Ectodermal cell (in vitro differentiated cells): ENCODE results near the gene ADGRA3.

Source experiments
- H3K27ac ChIP-seq: 2 replicates; pipeline ENCODE4 v1.7.0; 2013; ENCODE audit warnings: mild to moderate bottlenecking, low read depth, low read length; ENCODE audit not compliant: insufficient read depth, poor library complexity, severe bottlenecking
- H3K27me3 ChIP-seq: 2 replicates; pipeline ENCODE4 v1.7.0; 2013; ENCODE audit warnings: mild to moderate bottlenecking, low read length; ENCODE audit not compliant: insufficient read depth, control insufficient read depth, poor library complexity, severe bottlenecking
- H3K36me3 ChIP-seq: one replicate; pipeline ENCODE4 v1.7.0; 2013; ENCODE audit warnings: low read length; ENCODE audit not compliant: control insufficient read depth, insufficient read depth
- H3K4me1 ChIP-seq: one replicate; pipeline ENCODE4 v1.7.0; 2013; ENCODE audit warnings: low read length; ENCODE audit not compliant: control insufficient read depth, insufficient read depth
- H3K4me3 ChIP-seq: 2 replicates; pipeline ENCODE4 v1.7.0; 2013; ENCODE audit warnings: low read depth, low read length, control low read depth; ENCODE audit not compliant: insufficient read depth
- H3K9me3 ChIP-seq: 2 replicates; pipeline ENCODE4 v1.7.0; 2013; ENCODE audit warnings: mild to moderate bottlenecking, low read length, moderate library complexity; ENCODE audit not compliant: control insufficient read depth
- WGBS, 2 experiments: methylation state at CpG; one replicate each; pipeline ENCODE4 v1.1.7; 2013; ENCODE audit warnings: missing lambda C conversion rate in 2 of 2; 5-methylcytosine and 5-hydroxymethylcytosine counted together

The ADGRA3 gene

DNA sequence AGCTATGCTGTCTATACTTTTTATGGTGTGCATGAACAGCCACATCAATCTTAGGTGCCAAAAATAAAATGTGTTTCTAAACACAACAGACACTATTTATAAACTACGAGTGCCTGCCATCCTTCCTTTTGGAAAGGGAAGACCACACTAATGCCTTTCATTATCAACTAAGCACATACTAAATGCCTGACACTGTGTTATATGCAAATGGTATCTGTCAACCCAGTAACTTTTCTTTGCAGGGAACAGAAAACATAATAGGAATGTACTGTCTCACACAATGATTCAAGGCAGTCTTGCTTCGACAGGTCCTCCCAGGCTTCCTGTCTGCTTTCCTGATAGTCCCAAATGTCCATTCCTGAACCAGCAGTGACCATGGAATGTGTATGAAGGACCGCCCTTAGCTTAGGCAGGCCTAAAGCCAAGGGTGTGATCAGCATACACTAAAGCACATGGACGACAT is 43.8 kb downstream of the ADGRA3 start:
- no peak overlapping the region for H3K27ac ChIP-seq
- H3K36me3 ChIP-seq, result peaks cover 9% of the 10 kb centered on the region
- 95 to 96% methylated on average over 4 of the region's 4 CpGs for WGBS, 2 experiments
- H3K9me3 ChIP-seq, result no peaks in the 10 kb centered on the region
- no peaks in the 10 kb centered on the region for H3K4me1 ChIP-seq
- H3K4me3 ChIP-seq, result no peak overlapping the region
- H3K27me3 ChIP-seq, result no peaks in the 10 kb centered on the region

- no peak overlapping the region for H3K27ac ChIP-seq
- H3K4me1 ChIP-seq, result no peaks in the 10 kb centered on the region
- WGBS, 2 experiments, result 90% methylated on average over 3 to 4 of the region's 4 CpGs
- peaks cover 9% of the 10 kb centered on the region for H3K36me3 ChIP-seq
- no peaks in the 10 kb centered on the region for H3K27me3 ChIP-seq
- no peaks in the 10 kb centered on the region for H3K9me3 ChIP-seq
- no peak overlapping the region for H3K4me3 ChIP-seq
These were observed 44.4 kb downstream of the ADGRA3 start for GRCh38 chr4:22471419-22471818.

GRCh38 chr4:22466581-22466980 is 49.3 kb downstream of the ADGRA3 start:
- 82 to 84% methylated on average over 8 of the region's 10 CpGs for WGBS, 2 experiments
- Histone ChIP-seq H3K27me3 (no peaks in the 10 kb centered on the region), H3K4me3 (no peak overlapping the region), H3K9me3 (no peaks in the 10 kb centered on the region), H3K4me1 (no peaks in the 10 kb centered on the region), H3K36me3 (peaks cover 9% of the 10 kb centered on the region), H3K27ac (no peak overlapping the region)

- WGBS, 2 experiments, result 93 to 95% methylated on average over 5 of the region's 5 CpGs
- Histone ChIP-seq H3K4me3 (no peak overlapping the region), H3K36me3 (peaks cover 9% of the 10 kb centered on the region), H3K27ac (no peak overlapping the region), H3K9me3 (no peaks in the 10 kb centered on the region), H3K4me1 (no peaks in the 10 kb centered on the region), H3K27me3 (no peaks in the 10 kb centered on the region)
These were observed 49.9 kb downstream of the ADGRA3 start for GRCh38 chr4:22465996-22466395.

- no peak overlapping the region for H3K27ac ChIP-seq
- H3K9me3 ChIP-seq, result no peaks in the 10 kb centered on the region
- 96% methylated on average over 4 of the region's 4 CpGs for WGBS, 2 experiments
- no peak overlapping the region for H3K4me3 ChIP-seq
- peaks cover 6% of the 10 kb centered on the region for H3K36me3 ChIP-seq
- no peaks in the 10 kb centered on the region for H3K4me1 ChIP-seq
- no peaks in the 10 kb centered on the region for H3K27me3 ChIP-seq
These were observed 50.5 kb downstream of the ADGRA3 start for GRCh38 chr4:22465349-22465748.

DNA sequence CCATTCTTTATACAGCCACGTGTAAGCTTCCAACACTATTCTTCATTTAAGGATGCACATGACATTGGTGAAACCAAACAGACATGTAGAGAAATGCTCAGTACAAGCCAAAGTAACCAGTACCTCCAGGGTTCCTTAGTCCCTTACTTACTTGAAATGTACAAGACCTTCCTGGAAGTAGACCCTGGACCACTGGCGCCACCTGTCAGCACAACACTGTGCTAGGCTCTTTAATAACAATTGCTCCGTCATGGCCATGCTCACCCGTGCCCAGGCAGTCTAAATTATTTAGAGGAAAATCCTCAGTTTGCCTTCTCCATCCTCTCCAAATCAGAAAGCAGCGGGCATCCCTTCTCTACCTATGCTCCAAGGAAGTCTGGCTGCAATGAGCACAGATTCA is 52.7 kb downstream of the ADGRA3 start:
- Histone ChIP-seq H3K27ac (no peak overlapping the region), H3K9me3 (no peaks in the 10 kb centered on the region), H3K27me3 (no peaks in the 10 kb centered on the region), H3K4me3 (no peak overlapping the region), H3K36me3 (peaks cover 4% of the 10 kb centered on the region), H3K4me1 (no peaks in the 10 kb centered on the region)
- 89 to 91% methylated on average over 5 of the region's 5 CpGs for WGBS, 2 experiments

DNA sequence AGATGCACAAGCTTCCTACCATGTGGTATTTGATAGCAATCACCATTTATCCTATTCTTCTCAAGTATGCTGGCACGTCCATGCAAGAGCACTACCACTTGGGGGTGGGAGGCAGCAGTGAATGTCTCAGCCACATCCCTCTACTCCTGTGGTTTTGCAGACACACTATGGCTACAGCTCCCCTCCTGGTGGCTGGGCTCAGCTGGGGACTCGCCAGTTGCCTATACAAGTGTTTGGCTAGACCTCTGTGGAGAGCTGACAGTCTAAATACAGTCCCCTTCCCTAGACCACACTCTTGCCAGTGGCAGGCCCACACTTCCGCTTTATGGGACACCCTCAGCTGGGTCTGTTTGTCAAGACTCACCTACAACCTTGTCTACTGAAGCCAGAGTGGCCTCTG is 53.2 kb downstream of the ADGRA3 start:
- WGBS, 2 experiments, result 89 to 91% methylated on average over 3 of the region's 3 CpGs
- H3K4me1 ChIP-seq, result no peaks in the 10 kb centered on the region

GRCh38 chr4:22460266-22460665 is 55.6 kb downstream of the ADGRA3 start:
- no peak overlapping the region for H3K4me3 ChIP-seq
- H3K36me3 ChIP-seq, result peaks cover 6% of the 10 kb centered on the region
- no peak overlapping the region for H3K27ac ChIP-seq
- no peaks in the 10 kb centered on the region for H3K9me3 ChIP-seq
- H3K27me3 ChIP-seq, result no peaks in the 10 kb centered on the region
- no peaks in the 10 kb centered on the region for H3K4me1 ChIP-seq

More for the DNA sequence above, 53.2 kb downstream of the ADGRA3 start:
- Histone ChIP-seq H3K27ac (no peak overlapping the region), H3K4me3 (no peak overlapping the region), H3K36me3 (peaks cover 6% of the 10 kb centered on the region), H3K27me3 (no peaks in the 10 kb centered on the region), H3K9me3 (no peaks in the 10 kb centered on the region)

GRCh38 chr4:22458098-22458497 is 57.8 kb downstream of the ADGRA3 start:
- H3K27ac ChIP-seq, result no peak overlapping the region
- no peaks in the 10 kb centered on the region for H3K27me3 ChIP-seq
- H3K36me3 ChIP-seq, result peaks cover 6% of the 10 kb centered on the region
- H3K4me3 ChIP-seq, result no peak overlapping the region
- no peaks in the 10 kb centered on the region for H3K4me1 ChIP-seq
- 90 to 92% methylated on average over 4 of the region's 4 CpGs for WGBS, 2 experiments
- no peaks in the 10 kb centered on the region for H3K9me3 ChIP-seq

DNA sequence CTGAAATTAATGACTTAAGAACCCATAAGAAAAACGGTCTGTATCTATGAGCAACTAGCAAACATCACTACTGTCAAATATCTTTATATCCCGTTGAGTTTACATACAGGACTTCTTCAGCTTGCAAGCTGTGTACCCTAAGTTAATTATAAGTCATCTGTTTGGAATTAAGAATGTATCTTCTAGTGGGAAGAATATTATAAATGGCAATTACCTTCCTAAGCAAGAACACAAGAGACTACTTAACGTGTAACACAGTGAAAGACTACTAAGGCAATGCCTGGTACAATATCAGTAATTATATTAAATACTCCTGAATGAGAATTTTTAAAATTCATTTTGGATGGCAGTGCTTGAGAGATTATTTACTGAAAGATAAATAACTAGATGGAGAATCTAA is 58.5 kb downstream of the ADGRA3 start:
- Histone ChIP-seq H3K4me3 (no peak overlapping the region), H3K27ac (no peak overlapping the region), H3K9me3 (no peaks in the 10 kb centered on the region), H3K27me3 (no peaks in the 10 kb centered on the region), H3K36me3 (peaks cover 6% of the 10 kb centered on the region), H3K4me1 (no peaks in the 10 kb centered on the region)
- 86 to 93% methylated on average over 1 of the region's 3 CpGs for WGBS, 2 experiments

- 90 to 93% methylated on average over 3 of the region's 3 CpGs for WGBS, 2 experiments
- no peaks in the 10 kb centered on the region for H3K27me3 ChIP-seq
- H3K9me3 ChIP-seq, result no peaks in the 10 kb centered on the region
- H3K4me1 ChIP-seq, result no peaks in the 10 kb centered on the region
- H3K27ac ChIP-seq, result no peak overlapping the region
- no peak overlapping the region for H3K4me3 ChIP-seq
- peaks cover 6% of the 10 kb centered on the region for H3K36me3 ChIP-seq
These were observed 59.6 kb downstream of the ADGRA3 start for GRCh38 chr4:22456291-22456690.
